SK-N-SH treated with all-trans-retinoic acid at 6 μM for 48 hours (cell line): ENCODE data around the gene PACS1.

Source experiments
- CREB5 ChIP-seq: fragments of 250-450 bp; sonication (Bioruptor Pico); IDR thresholded peaks from 2 replicates; pipeline ENCODE4 v1.5.1; 2020; ENCODE audit warnings: low read depth, mild to moderate bottlenecking, moderate library complexity
- PATZ1 ChIP-seq: fragments of 250-450 bp; sonication (Bioruptor Pico); IDR thresholded peaks from 2 replicates; pipeline ENCODE4 v1.8.0; 2020; ENCODE audit warnings: mild to moderate bottlenecking, moderate library complexity, borderline replicate concordance
- RARB ChIP-seq: fragments of 250-450 bp; sonication (Bioruptor Pico); IDR thresholded peaks from 2 replicates; pipeline ENCODE4 v1.8.0; 2021; ENCODE audit warnings: mild to moderate bottlenecking, moderate library complexity
- ZFP30 ChIP-seq: fragments of 450-650 bp; formaldehyde crosslinking; IDR thresholded peaks from 2 replicates; pipeline ENCODE4 v1.5.0; 2022; ENCODE audit warnings: mild to moderate bottlenecking, moderate library complexity
- ZNF565 ChIP-seq: fragments of 450-650 bp; formaldehyde crosslinking; conservative IDR thresholded peaks from 2 replicates; pipeline ENCODE4 v1.5.0; 2020; ENCODE audit warnings: low read depth, mild to moderate bottlenecking, moderate library complexity
- TF ChIP-seq, protein P1 (sequence below): fragments of 250-450 bp; sonication (Bioruptor Pico); IDR thresholded peaks from 2 replicates; pipeline ENCODE4 v1.8.0; 2021; ENCODE audit warnings: low read depth, mild to moderate bottlenecking, moderate library complexity, borderline replicate concordance

- TF ChIP-seq PATZ1 (CRISPR knock-in tag), result no peak
- TF ChIP-seq, protein P1, sequence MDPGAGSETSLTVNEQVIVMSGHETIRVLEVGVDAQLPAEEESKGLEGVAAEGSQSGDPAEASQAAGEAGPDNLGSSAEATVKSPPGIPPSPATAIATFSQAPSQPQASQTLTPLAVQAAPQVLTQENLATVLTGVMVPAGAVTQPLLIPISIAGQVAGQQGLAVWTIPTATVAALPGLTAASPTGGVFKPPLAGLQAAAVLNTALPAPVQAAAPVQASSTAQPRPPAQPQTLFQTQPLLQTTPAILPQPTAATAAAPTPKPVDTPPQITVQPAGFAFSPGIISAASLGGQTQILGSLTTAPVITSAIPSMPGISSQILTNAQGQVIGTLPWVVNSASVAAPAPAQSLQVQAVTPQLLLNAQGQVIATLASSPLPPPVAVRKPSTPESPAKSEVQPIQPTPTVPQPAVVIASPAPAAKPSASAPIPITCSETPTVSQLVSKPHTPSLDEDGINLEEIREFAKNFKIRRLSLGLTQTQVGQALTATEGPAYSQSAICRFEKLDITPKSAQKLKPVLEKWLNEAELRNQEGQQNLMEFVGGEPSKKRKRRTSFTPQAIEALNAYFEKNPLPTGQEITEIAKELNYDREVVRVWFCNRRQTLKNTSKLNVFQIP (CRISPR knock-in tag), result no peak
- no peak for TF ChIP-seq RARB
- TF ChIP-seq ZFP30, result no peak
- no peak for TF ChIP-seq CREB5
- no peak for TF ChIP-seq ZNF565 (CRISPR knock-in tag)
Measured at GRCh38 chr11:66126064-66126463, 56.0 kb downstream of the PACS1 start.
